Measurements from ENCODE around the gene BCKDHB. TPM values are rescaled to one million over a fixed set of nuclear protein-coding genes. Genes with fewer than 3 reads are reported as not detected.
"Not testable (repeated sequence)": the region's sequence is repeated elsewhere in the genome, so short reads cannot be mapped to it uniquely, and the experiment has no call there.

BCKDHB gene
- total RNA-seq, 2 experiments from 2014 or later = 16.4 to 18.8 TPM

DNA sequence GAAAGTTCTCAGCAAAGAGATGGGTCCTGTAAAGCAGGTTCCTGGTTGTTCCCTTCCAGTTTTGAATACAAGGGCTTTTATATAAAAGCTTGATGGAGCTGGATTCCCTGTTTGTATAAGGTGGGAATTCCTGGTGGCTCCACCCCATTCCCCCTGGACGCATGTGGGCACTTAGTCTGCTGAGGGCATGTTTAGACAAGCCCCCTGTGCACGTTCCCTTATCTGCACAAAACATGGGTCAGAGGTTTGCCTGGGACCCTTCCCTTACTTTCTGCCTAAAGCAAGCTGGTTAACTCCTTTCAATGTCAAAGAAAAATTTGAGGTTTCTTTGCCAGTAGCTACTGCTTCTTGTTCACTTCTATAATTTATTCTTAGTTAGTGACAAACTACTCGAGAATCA, 181.1 kb downstream of the BCKDHB start:
- Mint-ChIP-seq H3K4me1 (no peaks in the 10 kb centered on the region), H3K27ac (no peak overlapping the region), H3K27me3 (no peaks in the 10 kb centered on the region), H3K4me3 (no peak overlapping the region), H3K9me3 (peaks cover 11% of the 10 kb centered on the region), H3K36me3 (ENCODE audit: low read depth) (no peaks in the 10 kb centered on the region)
- ChIA-PET CTCF (no interaction called here), POLR2A (no interaction called here)
- DNase-seq = no peak

DNA sequence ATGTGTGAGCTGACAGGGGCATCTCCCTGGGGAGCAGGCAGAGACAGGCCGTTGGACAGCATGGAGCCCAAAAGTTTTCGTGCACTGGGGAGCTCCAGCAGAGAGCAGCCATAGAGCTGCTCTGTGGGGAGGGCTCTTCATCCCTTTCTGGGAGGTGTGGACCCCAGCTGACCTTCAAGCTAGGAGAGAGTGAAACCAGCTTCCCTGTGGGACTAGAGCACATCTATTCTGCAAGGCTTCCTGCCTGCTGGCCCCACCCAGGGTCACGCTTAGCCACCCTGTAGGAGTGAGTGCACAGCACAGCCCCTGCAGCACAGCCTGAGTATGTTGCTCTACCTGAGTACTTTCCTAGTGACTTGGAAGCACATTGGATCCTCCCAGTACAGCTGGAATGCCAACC, 183.3 kb downstream of the BCKDHB start:
- ChIA-PET POLR2A (no interaction called here), CTCF (no interaction called here)
- Mint-ChIP-seq H3K36me3 (ENCODE audit: low read depth) (peaks cover 4% of the 10 kb centered on the region), H3K9me3 (peaks cover 26% of the 10 kb centered on the region), H3K4me1 (no peaks in the 10 kb centered on the region), H3K4me3 (no peak overlapping the region), H3K27me3 (no peaks in the 10 kb centered on the region), H3K27ac (no peak overlapping the region)
- no peak for DNase-seq

DNA sequence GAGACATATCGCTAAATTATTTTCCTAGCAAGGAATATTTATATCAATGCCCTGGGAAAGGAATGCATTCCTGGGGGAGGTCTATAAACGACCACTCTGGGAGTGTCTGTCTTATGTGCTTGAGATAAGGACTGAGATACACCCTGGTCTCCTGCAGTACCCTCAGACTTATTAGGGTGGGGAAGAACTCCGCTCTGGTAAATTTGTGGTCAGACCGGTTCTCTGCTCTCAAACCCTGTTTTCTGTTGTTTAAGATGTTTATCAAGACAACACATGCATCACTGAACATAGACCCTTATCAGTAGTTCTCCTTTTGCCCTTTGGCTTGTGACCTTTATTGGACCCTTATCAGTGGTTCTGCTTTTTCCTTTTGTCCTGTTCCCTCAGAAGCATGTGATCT, 188.1 kb downstream of the BCKDHB start:
- POLR2A ChIA-PET; H3K4me3 Mint-ChIP-seq; H3K4me1 Mint-ChIP-seq; CTCF ChIA-PET; DNase-seq; H3K27me3 Mint-ChIP-seq; H3K27ac Mint-ChIP-seq; H3K36me3 Mint-ChIP-seq (ENCODE audit: low read depth): not testable (repeated sequence)
- peaks cover 30% of the 10 kb centered on the region for H3K9me3 Mint-ChIP-seq

DNA sequence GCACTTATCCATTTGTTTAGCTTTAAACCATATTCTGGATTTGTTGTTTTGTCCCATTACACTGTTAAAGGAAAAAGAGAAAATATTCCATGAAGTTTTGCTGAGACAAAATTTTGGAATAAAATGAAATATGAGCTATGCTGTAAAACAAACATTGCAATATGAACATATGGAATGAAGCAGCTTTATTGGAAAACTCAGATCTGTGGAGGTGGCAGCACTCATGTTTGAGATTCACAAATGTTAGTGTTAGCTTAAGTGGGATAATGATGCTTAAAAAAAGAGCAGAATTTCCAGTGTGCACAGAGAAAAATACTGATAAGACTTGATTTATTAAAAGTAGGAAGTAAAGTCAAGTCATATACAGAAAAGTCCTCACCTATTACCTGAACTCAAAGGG, 196.2 kb downstream of the BCKDHB start:
- Mint-ChIP-seq H3K27ac (no peak overlapping the region), H3K4me3 (no peak overlapping the region), H3K9me3 (no peaks in the 10 kb centered on the region), H3K36me3 (ENCODE audit: low read depth) (no peaks in the 10 kb centered on the region), H3K27me3 (no peaks in the 10 kb centered on the region), H3K4me1 (no peaks in the 10 kb centered on the region)
- ChIA-PET CTCF (no interaction called here), POLR2A (no interaction called here)
- no peak for DNase-seq

DNA sequence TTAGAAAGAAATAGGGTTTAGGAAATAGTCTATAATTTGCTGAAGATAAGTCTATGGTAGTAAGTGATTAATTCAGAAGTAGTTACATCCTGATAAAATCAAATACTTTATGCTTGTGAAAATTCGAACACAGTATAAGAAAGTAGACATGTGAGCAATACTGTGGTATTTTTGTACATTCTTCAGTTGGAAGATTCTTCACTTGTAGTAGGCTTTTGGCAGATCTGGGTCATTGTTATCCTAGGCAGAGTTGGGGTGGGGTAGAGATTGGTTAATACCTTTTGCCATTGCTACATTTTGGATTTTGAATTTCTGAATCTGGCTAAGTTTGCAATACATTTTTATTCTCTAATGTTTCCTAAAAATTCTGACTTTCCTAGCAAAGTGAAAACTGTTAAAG, 197.5 kb downstream of the BCKDHB start:
- H3K9me3 Mint-ChIP-seq = no peaks in the 10 kb centered on the region
- DNase-seq = no peak
- no peaks in the 10 kb centered on the region for H3K4me1 Mint-ChIP-seq
- H3K36me3 Mint-ChIP-seq (ENCODE audit: low read depth) = no peaks in the 10 kb centered on the region
- no peak overlapping the region for H3K27ac Mint-ChIP-seq
- ChIA-PET POLR2A (no interaction called here), CTCF (no interaction called here)
- H3K4me3 Mint-ChIP-seq = no peak overlapping the region
- H3K27me3 Mint-ChIP-seq = no peaks in the 10 kb centered on the region

DNA sequence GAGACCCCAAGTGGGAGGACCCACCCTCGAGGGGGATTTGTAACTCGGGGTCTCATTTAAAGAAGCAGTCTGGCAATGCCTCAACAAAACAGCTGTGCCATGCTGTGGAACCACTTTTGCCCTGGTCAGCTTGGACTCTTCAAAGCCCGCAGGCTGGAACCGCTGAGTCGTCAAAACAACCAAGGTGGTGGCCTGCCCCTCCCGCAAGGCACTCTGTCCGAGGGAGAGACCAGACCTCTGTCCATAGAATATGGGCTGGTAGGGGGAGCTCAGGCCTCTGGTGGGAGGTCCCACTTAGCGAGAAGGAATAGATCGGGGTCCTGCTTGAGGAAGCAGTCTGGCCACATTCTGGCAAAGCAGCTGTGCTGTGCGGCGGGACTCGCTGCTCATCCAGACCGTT, 208.1 kb downstream of the BCKDHB start:
- CTCF ChIA-PET = no interaction called here
- Mint-ChIP-seq H3K9me3 (peaks cover 8% of the 10 kb centered on the region), H3K4me3 (no peak overlapping the region), H3K27ac (no peak overlapping the region), H3K27me3 (no peaks in the 10 kb centered on the region), H3K36me3 (ENCODE audit: low read depth) (no peaks in the 10 kb centered on the region), H3K4me1 (no peaks in the 10 kb centered on the region)
- no peak for DNase-seq
- POLR2A ChIA-PET = no interaction called here

DNA sequence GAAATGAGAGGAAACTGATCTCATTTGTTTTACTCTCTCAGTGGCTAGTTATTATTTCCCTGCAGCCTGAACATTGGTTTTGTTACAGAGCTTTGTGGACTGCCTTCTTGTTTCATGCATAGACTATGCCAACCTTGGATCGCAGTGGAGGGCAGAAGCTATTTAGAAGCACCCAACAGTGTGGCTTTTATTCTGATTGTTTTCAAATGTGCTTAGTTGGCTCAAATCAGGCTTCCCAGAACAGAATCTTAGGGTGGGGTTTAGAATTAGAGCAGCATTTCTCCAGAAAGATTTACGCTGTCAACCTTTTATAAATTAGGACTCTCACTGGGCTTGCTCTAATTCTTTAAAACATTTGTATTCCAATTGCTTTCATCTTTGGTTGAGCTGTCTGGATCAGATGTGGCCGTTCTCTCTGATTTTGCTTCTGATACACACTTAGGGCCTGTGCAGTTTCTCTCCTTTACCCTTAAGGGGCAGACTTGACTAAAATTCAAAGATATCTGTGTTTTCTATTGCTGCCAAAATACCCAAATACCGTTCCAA, 210.3 kb downstream of the BCKDHB start:
- ChIA-PET CTCF (no interaction called here), POLR2A (no interaction called here)
- no peaks in the 10 kb centered on the region for H3K4me1 Mint-ChIP-seq
- no peak overlapping the region for H3K27ac Mint-ChIP-seq
- no peak for DNase-seq
- H3K9me3 Mint-ChIP-seq = peaks cover 8% of the 10 kb centered on the region
- H3K36me3 Mint-ChIP-seq (ENCODE audit: low read depth) = no peaks in the 10 kb centered on the region
- H3K4me3 Mint-ChIP-seq = no peak overlapping the region
- no peaks in the 10 kb centered on the region for H3K27me3 Mint-ChIP-seq

DNA sequence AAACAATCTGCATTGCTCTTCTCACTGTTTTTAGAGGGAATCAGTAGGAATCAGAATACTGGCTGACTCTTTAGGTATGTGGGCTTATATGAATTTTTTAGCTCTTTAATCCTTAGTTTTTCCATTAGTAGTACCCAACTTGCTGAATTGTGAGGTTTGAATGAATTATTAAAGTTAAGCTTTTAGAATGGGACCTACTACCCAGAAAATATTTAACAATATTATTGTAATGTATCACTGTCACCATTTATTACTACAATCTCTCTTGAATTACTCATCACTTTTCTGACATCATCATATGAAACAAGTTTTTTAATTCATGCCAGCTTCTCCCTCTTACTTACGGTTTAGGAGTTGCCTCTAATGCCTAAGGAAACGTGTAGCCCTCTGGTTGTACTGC, 212.7 kb downstream of the BCKDHB start:
- no peaks in the 10 kb centered on the region for H3K4me1 Mint-ChIP-seq
- H3K9me3 Mint-ChIP-seq = no peaks in the 10 kb centered on the region
- ChIA-PET CTCF (interaction anchor here (0.8 kb wide), 1 partner anchor 9 kb away, joined by 3 read pairs; no protein-coding TSS in a partner anchor), POLR2A (no interaction called here)
- no peaks in the 10 kb centered on the region for H3K36me3 Mint-ChIP-seq (ENCODE audit: low read depth)
- no peak overlapping the region for H3K27ac Mint-ChIP-seq
- DNase-seq = no peak
- no peak overlapping the region for H3K4me3 Mint-ChIP-seq
- H3K27me3 Mint-ChIP-seq = no peaks in the 10 kb centered on the region

DNA sequence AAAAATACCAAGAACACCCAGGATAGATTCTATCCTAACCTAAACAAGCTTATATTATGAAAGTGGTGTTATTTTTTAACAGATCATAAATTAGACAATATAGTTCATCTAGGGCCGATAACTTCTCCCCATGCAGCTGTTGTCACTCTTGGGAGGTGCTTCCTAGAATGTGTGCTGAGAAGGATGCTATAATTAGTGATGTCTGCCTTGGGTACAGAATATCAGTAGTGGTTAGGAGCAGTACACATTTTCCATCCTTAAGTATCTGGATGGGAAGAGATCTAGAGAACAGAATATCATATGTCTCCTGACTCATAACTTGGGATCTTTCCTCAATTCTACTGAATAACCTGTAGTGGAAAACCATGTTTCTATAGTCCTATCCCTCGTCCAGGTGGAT, 214.5 kb downstream of the BCKDHB start:
- H3K9me3 Mint-ChIP-seq = no peaks in the 10 kb centered on the region
- no peaks in the 10 kb centered on the region for H3K27me3 Mint-ChIP-seq
- no peaks in the 10 kb centered on the region for H3K4me1 Mint-ChIP-seq
- no peak overlapping the region for H3K27ac Mint-ChIP-seq
- POLR2A ChIA-PET = no interaction called here
- no peak overlapping the region for H3K4me3 Mint-ChIP-seq
- CTCF ChIA-PET = no interaction called here
- no peaks in the 10 kb centered on the region for H3K36me3 Mint-ChIP-seq (ENCODE audit: low read depth)
- no peak for DNase-seq

DNA sequence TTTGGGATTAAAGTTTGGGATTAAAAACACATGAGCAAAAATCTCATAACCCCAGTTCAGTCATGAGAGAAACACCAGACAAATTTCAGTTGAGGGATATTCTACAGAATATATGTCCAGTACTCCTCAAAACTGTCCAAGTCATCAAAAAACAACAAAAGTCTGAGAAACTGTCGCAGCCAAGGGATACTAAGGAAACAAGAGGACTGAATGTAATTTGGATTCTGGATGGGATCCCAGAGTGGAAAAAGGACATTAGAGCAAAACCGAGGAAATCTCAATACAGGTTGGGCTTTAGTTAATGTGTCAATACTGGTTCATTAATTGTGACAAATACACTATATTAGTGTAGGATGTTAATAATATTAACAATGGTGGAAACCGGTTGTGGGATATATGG, 219.3 kb downstream of the BCKDHB start:
- Mint-ChIP-seq H3K27me3 (no peaks in the 10 kb centered on the region), H3K27ac (no peak overlapping the region), H3K36me3 (ENCODE audit: low read depth) (no peaks in the 10 kb centered on the region), H3K4me1 (no peaks in the 10 kb centered on the region), H3K4me3 (no peak overlapping the region), H3K9me3 (no peaks in the 10 kb centered on the region)
- CTCF ChIA-PET = no interaction called here
- POLR2A ChIA-PET = no interaction called here
- no peak for DNase-seq

DNA sequence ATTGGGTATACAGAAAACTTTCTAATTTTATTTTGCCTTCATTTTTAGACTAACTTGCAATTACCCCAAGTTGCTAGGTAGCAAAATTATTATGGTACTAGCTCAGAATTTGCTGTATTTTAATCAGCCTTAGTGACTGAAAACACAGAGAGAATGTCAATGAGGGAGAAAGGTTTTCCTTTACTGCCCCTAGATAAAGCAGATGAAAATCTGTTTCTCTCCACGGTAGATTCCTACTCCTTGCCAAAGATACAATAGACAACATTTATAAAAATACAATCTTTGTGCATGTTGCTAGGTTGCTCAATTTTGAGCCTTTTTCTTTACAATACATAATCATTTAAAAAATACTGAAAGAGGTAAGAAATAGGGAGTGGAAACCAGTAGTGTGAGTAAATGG, 222.2 kb downstream of the BCKDHB start:
- no peak overlapping the region for H3K4me3 Mint-ChIP-seq
- H3K36me3 Mint-ChIP-seq (ENCODE audit: low read depth) = no peaks in the 10 kb centered on the region
- ChIA-PET POLR2A (no interaction called here), CTCF (no interaction called here)
- no peaks in the 10 kb centered on the region for H3K27me3 Mint-ChIP-seq
- H3K27ac Mint-ChIP-seq = no peak overlapping the region
- DNase-seq = no peak
- H3K9me3 Mint-ChIP-seq = no peaks in the 10 kb centered on the region
- H3K4me1 Mint-ChIP-seq = no peaks in the 10 kb centered on the region

DNA sequence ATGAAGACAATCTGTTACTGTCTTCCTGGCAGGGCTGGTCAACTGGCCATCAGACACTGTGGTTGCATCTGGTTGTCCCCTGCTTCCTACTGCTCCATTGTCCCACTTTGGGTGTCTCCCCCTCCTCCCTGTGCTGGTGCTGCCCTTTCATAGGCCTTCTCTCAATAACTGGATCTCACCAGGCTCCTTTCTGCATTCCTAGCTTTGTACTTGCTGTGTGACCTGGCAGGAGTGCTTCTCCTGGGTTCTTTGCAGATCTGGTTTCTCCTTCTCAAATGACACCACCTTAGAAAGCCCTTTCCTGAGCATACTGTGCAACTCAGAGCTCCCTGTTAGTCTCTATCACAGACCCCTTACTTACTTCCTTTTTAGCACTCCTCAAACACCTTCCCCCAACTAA, 223.0 kb downstream of the BCKDHB start:
- Mint-ChIP-seq H3K27ac (no peak overlapping the region), H3K36me3 (ENCODE audit: low read depth) (no peaks in the 10 kb centered on the region), H3K4me1 (no peaks in the 10 kb centered on the region), H3K9me3 (no peaks in the 10 kb centered on the region), H3K27me3 (no peaks in the 10 kb centered on the region), H3K4me3 (no peak overlapping the region)
- POLR2A ChIA-PET = no interaction called here
- CTCF ChIA-PET = no interaction called here
- no peak for DNase-seq

DNA sequence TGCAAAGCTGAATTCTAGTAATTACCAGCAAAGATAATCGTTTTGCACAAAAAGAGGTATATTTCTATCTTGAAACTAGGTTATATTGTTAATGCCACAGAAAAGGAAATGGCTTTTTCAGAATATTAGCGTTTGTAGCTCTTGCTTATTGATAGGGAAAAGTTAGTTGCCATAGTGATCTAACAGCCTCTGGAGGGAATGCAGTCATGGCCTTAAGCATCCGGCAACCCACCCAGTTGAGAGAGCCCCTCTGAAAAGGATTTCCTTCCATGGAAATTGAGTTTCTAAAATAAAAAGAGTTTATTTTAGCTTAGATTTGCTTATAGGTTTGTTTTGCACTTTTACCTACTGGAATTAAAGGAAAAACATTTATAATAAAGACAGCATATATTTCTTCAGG, 224.5 kb downstream of the BCKDHB start:
- H3K9me3 Mint-ChIP-seq = no peaks in the 10 kb centered on the region
- no peaks in the 10 kb centered on the region for H3K36me3 Mint-ChIP-seq (ENCODE audit: low read depth)
- H3K4me1 Mint-ChIP-seq = no peaks in the 10 kb centered on the region
- POLR2A ChIA-PET = no interaction called here
- CTCF ChIA-PET = no interaction called here
- no peak for DNase-seq
- H3K27ac Mint-ChIP-seq = no peak overlapping the region
- H3K27me3 Mint-ChIP-seq = no peaks in the 10 kb centered on the region
- no peak overlapping the region for H3K4me3 Mint-ChIP-seq

DNA sequence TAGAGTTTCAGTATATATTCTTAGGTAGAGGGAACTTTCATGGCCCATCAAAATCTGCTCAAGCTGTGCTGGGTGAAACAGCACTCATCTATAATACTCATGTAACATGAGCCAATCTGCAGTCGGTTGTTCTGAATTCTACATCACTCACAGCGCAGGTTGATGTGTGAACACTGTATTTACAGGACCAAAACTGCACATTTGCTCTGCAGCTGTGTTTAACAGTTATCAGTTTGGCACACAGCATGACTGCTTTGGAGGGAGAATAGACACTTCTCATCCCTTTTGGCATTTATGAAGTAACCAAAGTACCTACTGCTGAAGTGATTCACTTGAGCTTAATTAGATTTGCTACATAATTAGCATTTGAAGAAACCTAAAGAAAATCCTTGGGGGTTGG, 225.1 kb downstream of the BCKDHB start:
- no peaks in the 10 kb centered on the region for H3K27me3 Mint-ChIP-seq
- H3K4me3 Mint-ChIP-seq = no peak overlapping the region
- H3K36me3 Mint-ChIP-seq (ENCODE audit: low read depth) = no peaks in the 10 kb centered on the region
- H3K27ac Mint-ChIP-seq = no peak overlapping the region
- no peaks in the 10 kb centered on the region for H3K4me1 Mint-ChIP-seq
- no peaks in the 10 kb centered on the region for H3K9me3 Mint-ChIP-seq
- CTCF ChIA-PET = no interaction called here
- no peak for DNase-seq
- POLR2A ChIA-PET = no interaction called here

DNA sequence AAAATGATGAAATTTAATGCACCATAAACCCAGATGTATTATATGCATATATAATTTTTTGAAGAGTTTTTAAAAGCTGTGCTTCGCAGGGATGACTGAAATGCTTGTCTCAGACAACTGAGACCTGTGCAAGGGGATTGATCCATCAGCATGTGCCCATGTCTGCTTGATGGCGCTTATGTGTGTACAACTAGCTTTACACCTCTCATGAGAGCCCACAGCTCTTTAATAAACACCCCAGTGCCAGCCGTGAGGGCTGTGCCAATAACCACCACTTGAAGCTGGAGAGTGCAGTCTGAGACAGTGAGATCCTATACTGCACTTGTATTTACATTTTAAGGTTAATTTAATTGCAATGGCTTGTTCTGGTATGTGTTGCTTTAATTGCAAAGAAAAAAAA, 225.5 kb downstream of the BCKDHB start:
- no peak for DNase-seq
- H3K27me3 Mint-ChIP-seq = no peaks in the 10 kb centered on the region
- no peak overlapping the region for H3K27ac Mint-ChIP-seq
- H3K36me3 Mint-ChIP-seq (ENCODE audit: low read depth) = no peaks in the 10 kb centered on the region
- no peaks in the 10 kb centered on the region for H3K9me3 Mint-ChIP-seq
- CTCF ChIA-PET = no interaction called here
- H3K4me3 Mint-ChIP-seq = no peak overlapping the region
- H3K4me1 Mint-ChIP-seq = no peaks in the 10 kb centered on the region
- POLR2A ChIA-PET = no interaction called here
